Neural progenitor cell (in vitro differentiated cells): ENCODE measurements around the gene CCR7. TPM values are rescaled to one million over a fixed set of nuclear protein-coding genes. Genes with fewer than 3 reads are reported as not detected.

Experiments used
- DNase-seq: peaks from one replicate; pipeline ENCODE4 v3.0.0-alpha.2; 2016; ENCODE audit warnings: low spot score
- H2AFZ ChIP-seq: fragments of 200-600 bp; sonication (generic); replicated peaks from 2 replicates; pipeline ENCODE4 v1.6.1; 2016; ENCODE audit warnings: antibody characterized with exemption
- H3F3A ChIP-seq: fragments of 200-600 bp; sonication (generic); 2 replicates; pipeline ENCODE4 v1.6.1; 2016; ENCODE audit warnings: antibody characterized with exemption, low read depth
- H3K27ac ChIP-seq: fragments of 200-600 bp; sonication (generic); 2 replicates; pipeline ENCODE4 v1.5.1; 2016; ENCODE audit warnings: mild to moderate bottlenecking
- H3K27me3 ChIP-seq: fragments of 200-600 bp; sonication (generic); 2 replicates; pipeline ENCODE4 v1.6.1; 2016; ENCODE audit warnings: mild to moderate bottlenecking, moderate library complexity
- H3K36me3 ChIP-seq: fragments of 200-600 bp; sonication (generic); 2 replicates; pipeline ENCODE4 v1.5.1; 2016
- H3K4me1 ChIP-seq: fragments of 200-600 bp; sonication (generic); 2 replicates; pipeline ENCODE4 v1.6.1; 2016; ENCODE audit warnings: mixed run types
- H3K4me2 ChIP-seq: fragments of 200-600 bp; sonication (generic); 2 replicates; pipeline ENCODE4 v1.6.1; 2016
- H3K4me3 ChIP-seq: fragments of 200-600 bp; sonication (generic); 2 replicates; pipeline ENCODE4 v1.5.1; 2016
- H3K79me2 ChIP-seq: fragments of 200-600 bp; sonication (generic); 2 replicates; pipeline ENCODE4 v1.6.1; 2016; ENCODE audit warnings: low read depth
- H3K9ac ChIP-seq: fragments of 200-600 bp; sonication (generic); 2 replicates; pipeline ENCODE4 v1.6.1; 2016
- H3K9me3 ChIP-seq: fragments of 200-600 bp; sonication (generic); 2 replicates; pipeline ENCODE4 v1.5.1; 2016; ENCODE audit warnings: low read depth
- H4K20me1 ChIP-seq: fragments of 200-600 bp; sonication (generic); 2 replicates; pipeline ENCODE4 v1.6.1; 2016; ENCODE audit warnings: low read depth
- H3K27ac Mint-ChIP-seq: 3 replicates; pipeline ENCODE4 v1.8.0; 2021; ENCODE audit warnings: mixed read lengths
- H3K27me3 Mint-ChIP-seq: 2 replicates; pipeline ENCODE4 v1.8.0; 2022; ENCODE audit warnings: low read depth, mild to moderate bottlenecking, inconsistent platforms, moderate library complexity, mixed read lengths; ENCODE audit not compliant: insufficient read depth
- H3K36me3 Mint-ChIP-seq: 3 replicates; pipeline ENCODE4 v1.8.0; 2021; ENCODE audit warnings: mixed read lengths
- H3K4me1 Mint-ChIP-seq: 3 replicates; pipeline ENCODE4 v1.8.0; 2021; ENCODE audit warnings: mixed read lengths
- H3K4me3 Mint-ChIP-seq: 3 replicates; pipeline ENCODE4 v1.8.0; 2021; ENCODE audit warnings: mild to moderate bottlenecking, moderate library complexity, mixed read lengths
- H3K9me3 Mint-ChIP-seq: 3 replicates; pipeline ENCODE4 v1.8.0; 2020; ENCODE audit warnings: mixed read lengths
- CTCF ChIP-seq: fragments of 200-600 bp; sonication (generic); IDR thresholded peaks from 2 replicates; pipeline ENCODE4 v1.5.1; 2017; ENCODE audit warnings: antibody characterized with exemption, mild to moderate bottlenecking
- EZH2 ChIP-seq: fragments of 200-600 bp; sonication (generic); IDR thresholded peaks from 2 replicates; pipeline ENCODE4 v1.6.1; 2017; ENCODE audit warnings: antibody characterized with exemption, mild to moderate bottlenecking, moderate library complexity
- EZH2phosphoT487 ChIP-seq: fragments of 200-600 bp; sonication (generic); IDR thresholded peaks from 2 replicates; pipeline ENCODE4 v1.6.1; 2017; ENCODE audit warnings: antibody characterized with exemption
- total RNA-seq: library from RNA; depleted of rRNA; stranded (reverse); fragments of >200 nt; gene quantifications from 2 replicates; pipeline ENCODE4 v1.2.3, GENCODE V29; 2015; ENCODE audit warnings: low replicate concordance

Gene CCR7
- total RNA-seq, 1 donor from 2014 or later = not detected

GRCh38 chr17:40551091-40551878 is 14.0 kb downstream of the CCR7 start:
- H3K9ac ChIP-seq = no peak overlapping the region
- H3K9me3 ChIP-seq = no peaks in the 10 kb centered on the region
- H4K20me1 ChIP-seq = no peaks in the 10 kb centered on the region
- H2AFZ ChIP-seq = no peak overlapping the region
- H3K27me3 ChIP-seq = no peaks in the 10 kb centered on the region
- H3K4me3 Mint-ChIP-seq = no peak overlapping the region
- DNase-seq = no peak
- H3K27ac ChIP-seq = no peak overlapping the region
- H3K36me3 Mint-ChIP-seq = no peaks in the 10 kb centered on the region
- peaks cover 30% of the 10 kb centered on the region for H3K4me1 Mint-ChIP-seq
- H3K79me2 ChIP-seq = no peaks in the 10 kb centered on the region
- no peaks in the 10 kb centered on the region for H3K9me3 Mint-ChIP-seq
- H3F3A ChIP-seq = no peaks in the 10 kb centered on the region
- H3K27ac Mint-ChIP-seq = peak overlapping the region; percentile 13
- peaks cover 17% of the 10 kb centered on the region for H3K4me1 ChIP-seq
- TF ChIP-seq EZH2phosphoT487 = no peak
- TF ChIP-seq EZH2 = no peak
- TF ChIP-seq CTCF = no peak
- no peak overlapping the region for H3K4me2 ChIP-seq
- no peaks in the 10 kb centered on the region for H3K36me3 ChIP-seq
- peaks cover 7% of the 10 kb centered on the region for H3K27me3 Mint-ChIP-seq
- H3K4me3 ChIP-seq = no peak overlapping the region

DNA sequence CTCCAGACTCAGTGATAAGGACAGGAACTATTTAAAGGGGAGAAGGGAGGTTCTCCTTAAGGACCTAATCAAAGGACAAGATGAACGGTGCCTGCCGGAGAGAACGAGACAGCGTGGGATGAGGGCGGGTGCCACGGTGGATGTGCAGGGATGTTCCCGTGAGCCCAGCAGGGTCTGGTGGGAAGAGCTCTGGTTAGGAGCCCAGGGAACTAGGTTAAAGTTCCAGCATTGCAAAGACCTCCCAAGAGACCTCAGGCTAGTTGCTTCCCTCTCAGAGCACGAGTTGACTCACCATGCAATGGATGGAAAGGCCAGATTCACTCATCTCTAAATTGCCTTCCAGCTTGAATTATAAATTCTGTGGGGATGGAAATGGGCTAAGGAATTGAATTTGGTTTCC is 14.7 kb downstream of the CCR7 start:
- H3K4me3 Mint-ChIP-seq = no peak overlapping the region
- no peaks in the 10 kb centered on the region for H3F3A ChIP-seq
- no peaks in the 10 kb centered on the region for H3K79me2 ChIP-seq
- no peaks in the 10 kb centered on the region for H3K27me3 ChIP-seq
- H4K20me1 ChIP-seq = no peaks in the 10 kb centered on the region
- no peak overlapping the region for H3K4me3 ChIP-seq
- TF ChIP-seq EZH2phosphoT487 (no peak), CTCF (no peak), EZH2 (no peak)
- no peak for DNase-seq
- H3K4me1 Mint-ChIP-seq = peaks cover 29% of the 10 kb centered on the region
- H3K36me3 Mint-ChIP-seq = no peaks in the 10 kb centered on the region
- H3K4me2 ChIP-seq = no peak overlapping the region
- H3K4me1 ChIP-seq = peaks cover 17% of the 10 kb centered on the region
- H3K27ac ChIP-seq = no peak overlapping the region
- no peaks in the 10 kb centered on the region for H3K9me3 Mint-ChIP-seq
- peaks cover 7% of the 10 kb centered on the region for H3K27me3 Mint-ChIP-seq
- H3K9ac ChIP-seq = no peak overlapping the region
- no peak overlapping the region for H2AFZ ChIP-seq
- H3K9me3 ChIP-seq = no peaks in the 10 kb centered on the region
- H3K27ac Mint-ChIP-seq = no peak overlapping the region
- no peaks in the 10 kb centered on the region for H3K36me3 ChIP-seq

GRCh38 chr17:40548982-40549685 is 16.1 kb downstream of the CCR7 start:
- peaks cover 14% of the 10 kb centered on the region for H3K27me3 Mint-ChIP-seq
- H3K9me3 Mint-ChIP-seq = no peaks in the 10 kb centered on the region
- Histone ChIP-seq H3K79me2 (no peaks in the 10 kb centered on the region), H4K20me1 (no peaks in the 10 kb centered on the region), H3K9me3 (no peaks in the 10 kb centered on the region), H3F3A (no peaks in the 10 kb centered on the region), H3K4me3 (no peak overlapping the region), H3K4me2 (no peak overlapping the region), H3K36me3 (no peaks in the 10 kb centered on the region), H3K4me1 (peaks cover 17% of the 10 kb centered on the region), H3K9ac (no peak overlapping the region), H3K27me3 (no peaks in the 10 kb centered on the region), H2AFZ (no peak overlapping the region), H3K27ac (no peak overlapping the region)
- TF ChIP-seq CTCF = no peak
- TF ChIP-seq EZH2phosphoT487 = no peak
- TF ChIP-seq EZH2 = no peak
- DNase-seq = no peak
- H3K4me3 Mint-ChIP-seq = no peak overlapping the region
- H3K4me1 Mint-ChIP-seq = peaks cover 29% of the 10 kb centered on the region
- H3K27ac Mint-ChIP-seq = peak overlapping the region; percentile 66
- H3K36me3 Mint-ChIP-seq = no peaks in the 10 kb centered on the region
